ENCODE results near the gene DUSP15.

DUSP15 gene

GRCh38 chr20:31862506-31862905 lies 7.8 kb downstream of the DUSP15 start:
- no peaks in the 10 kb centered on the region for H3K36me3 ChIP-seq (ENCODE audit: low read length)
- no peak overlapping the region for H3K4me2 ChIP-seq (ENCODE audit: low read depth, low read length, poor library complexity, severe bottlenecking)

GRCh38 chr20:31862157-31862470 lies 8.2 kb downstream of the DUSP15 start:
- no peak overlapping the region for H3K27ac ChIP-seq (ENCODE audit: low read depth, low read length)
- H3K27me3 ChIP-seq (ENCODE audit: low read length): no peaks in the 10 kb centered on the region
- TF ChIP-seq CTCF (IDR thresholded peaks at IDR 0.05; ENCODE audit: insufficient read depth, low read length, poor library complexity, severe bottlenecking) (no peak), EZH2phosphoT487 (conservative IDR thresholded peaks at IDR 0.05; ENCODE audit: low read length) (no peak)

More at GRCh38 chr20:31862506-31862905, 7.8 kb downstream of the DUSP15 start:
- no peak overlapping the region for H3K4me3 ChIP-seq (ENCODE audit: insufficient read depth, low read length, poor library complexity, severe bottlenecking)
- no peaks in the 10 kb centered on the region for H3K27me3 ChIP-seq (ENCODE audit: low read length)
- H3K27ac ChIP-seq (ENCODE audit: low read depth, low read length): no peak overlapping the region
- no peak overlapping the region for H3K9ac ChIP-seq (ENCODE audit: low read length)
- TF ChIP-seq CTCF (IDR thresholded peaks at IDR 0.05; ENCODE audit: insufficient read depth, low read length, poor library complexity, severe bottlenecking) (no peak), EZH2phosphoT487 (conservative IDR thresholded peaks at IDR 0.05; ENCODE audit: low read length) (no peak)
- H3F3A ChIP-seq (ENCODE audit: insufficient read depth): no peaks in the 10 kb centered on the region
- no peaks in the 10 kb centered on the region for H4K20me1 ChIP-seq (ENCODE audit: low read depth, low read length)
- H3K9me3 ChIP-seq (ENCODE audit: insufficient read depth, low read length): no peaks in the 10 kb centered on the region
- H3K9me2 ChIP-seq (replicated peaks; ENCODE audit: insufficient read depth, low read length): no peaks in the 10 kb centered on the region
- no peak overlapping the region for H2AFZ ChIP-seq (ENCODE audit: low read depth, low read length, severe bottlenecking)
- no peaks in the 10 kb centered on the region for H3K79me2 ChIP-seq (ENCODE audit: insufficient read depth, low read length)

GRCh38 chr20:31861385-31862156 lies 8.8 kb downstream of the DUSP15 start:
- no peaks in the 10 kb centered on the region for H3K36me3 ChIP-seq (ENCODE audit: low read length)
- no peaks in the 10 kb centered on the region for H3K9me2 ChIP-seq (replicated peaks; ENCODE audit: insufficient read depth, low read length)
- TF ChIP-seq CTCF (IDR thresholded peaks at IDR 0.05; ENCODE audit: insufficient read depth, low read length, poor library complexity, severe bottlenecking) (no peak), EZH2phosphoT487 (conservative IDR thresholded peaks at IDR 0.05; ENCODE audit: low read length) (no peak)
- H3K27me3 ChIP-seq (ENCODE audit: low read length): no peaks in the 10 kb centered on the region
- no peaks in the 10 kb centered on the region for H3F3A ChIP-seq (ENCODE audit: insufficient read depth)
- peak overlapping the region; percentile 59 for H3K4me3 ChIP-seq (ENCODE audit: insufficient read depth, low read length, poor library complexity, severe bottlenecking)
- no peaks in the 10 kb centered on the region for H4K20me1 ChIP-seq (ENCODE audit: low read depth, low read length)
- peak overlapping the region; percentile 87 for H3K4me2 ChIP-seq (ENCODE audit: low read depth, low read length, poor library complexity, severe bottlenecking)
- H3K79me2 ChIP-seq (ENCODE audit: insufficient read depth, low read length): no peaks in the 10 kb centered on the region
- H3K9me3 ChIP-seq (ENCODE audit: insufficient read depth, low read length): no peaks in the 10 kb centered on the region
- peak overlapping the region; percentile 66 for H3K9ac ChIP-seq (ENCODE audit: low read length)
- peak overlapping the region; percentile 95 for H2AFZ ChIP-seq (ENCODE audit: low read depth, low read length, severe bottlenecking)
- no peak overlapping the region for H3K27ac ChIP-seq (ENCODE audit: low read depth, low read length)

More at GRCh38 chr20:31862157-31862470, 8.2 kb downstream of the DUSP15 start:
- H3K36me3 ChIP-seq (ENCODE audit: low read length): no peaks in the 10 kb centered on the region
- no peak overlapping the region for H3K4me3 ChIP-seq (ENCODE audit: insufficient read depth, low read length, poor library complexity, severe bottlenecking)
- H3K4me2 ChIP-seq (ENCODE audit: low read depth, low read length, poor library complexity, severe bottlenecking): no peak overlapping the region
- no peaks in the 10 kb centered on the region for H4K20me1 ChIP-seq (ENCODE audit: low read depth, low read length)
- no peaks in the 10 kb centered on the region for H3K9me2 ChIP-seq (replicated peaks; ENCODE audit: insufficient read depth, low read length)
- no peaks in the 10 kb centered on the region for H3K9me3 ChIP-seq (ENCODE audit: insufficient read depth, low read length)
- H3K79me2 ChIP-seq (ENCODE audit: insufficient read depth, low read length): no peaks in the 10 kb centered on the region
- H2AFZ ChIP-seq (ENCODE audit: low read depth, low read length, severe bottlenecking): no peak overlapping the region
- H3K9ac ChIP-seq (ENCODE audit: low read length): no peak overlapping the region
- no peaks in the 10 kb centered on the region for H3F3A ChIP-seq (ENCODE audit: insufficient read depth)

All from SU-DHL-6 (cell line).